H1 (cell line): ENCODE data around the gene HS6ST3. TPM values are rescaled to one million over a fixed set of nuclear protein-coding genes. Genes with fewer than 3 reads are reported as not detected.

Experiments
- CTCF ChIA-PET: fragments of 300-600 bp; sonication (Branson Sonifier 250); formaldehyde crosslinking; loops from one replicate; lab custom pipeline; 2021; ENCODE audit not compliant: partially characterized antibody; lab: Charles Lee
- POLR2A ChIA-PET: fragments of 300-600 bp; sonication (Branson Sonifier 250); formaldehyde crosslinking; loops from one replicate; lab custom pipeline; 2021; ENCODE audit warnings: inconsistent platforms; ENCODE audit not compliant: partially characterized antibody; lab: Charles Lee
- DNase-seq, 2 experiments: peaks; one replicate each; pipeline versions ENCODE4 v3.0.0 to v3.0.0-alpha.2; 2010 to 2022; ENCODE audit warnings: low spot score in 2 of 2, low read depth in 1 of 2, mixed read lengths in 1 of 2
- FAIRE-seq: peaks from 2 replicates; lab custom pipeline; 2011; peaks lifted over from hg19 to GRCh38; lab: Jason Lieb, UNC
- H2AFZ ChIP-seq: 2 replicates; pipeline ENCODE4 v1.8.1; 2012; ENCODE audit warnings: low read length, inconsistent platforms
- H2AK5ac ChIP-seq: 2 replicates; pipeline ENCODE4 v1.6.1; 2013; ENCODE audit warnings: low read depth, low read length
- H2BK120ac ChIP-seq: replicated peaks from 2 replicates; pipeline ENCODE3; 2013; ENCODE audit warnings: low read depth, low read length, inconsistent platforms
- H2BK12ac ChIP-seq: 2 replicates; pipeline ENCODE4 v1.6.1; 2013; ENCODE audit warnings: low read depth, low read length
- H2BK15ac ChIP-seq: 2 replicates; pipeline ENCODE4 v1.6.1; 2013; ENCODE audit warnings: low read length
- H2BK20ac ChIP-seq: 2 replicates; pipeline ENCODE4 v1.6.1; 2013; ENCODE audit warnings: low read length
- H2BK5ac ChIP-seq: 2 replicates; pipeline ENCODE4 v1.6.1; 2013; ENCODE audit warnings: low read depth, low read length
- H3K14ac ChIP-seq: 2 replicates; pipeline ENCODE4 v1.6.1; 2013; ENCODE audit warnings: inconsistent platforms; ENCODE audit not compliant: insufficient read length
- H3K18ac ChIP-seq: 2 replicates; pipeline ENCODE4 v1.6.1; 2013; ENCODE audit warnings: low read length; ENCODE audit errors: extremely low read depth
- H3K23ac ChIP-seq: 2 replicates; pipeline ENCODE4 v1.6.1; 2013; ENCODE audit warnings: inconsistent platforms; ENCODE audit not compliant: insufficient read length
- H3K23me2 ChIP-seq: 2 replicates; pipeline ENCODE4 v1.6.1; 2013; ENCODE audit warnings: low read depth, low read length
- H3K27ac ChIP-seq: 2 replicates; pipeline ENCODE4 v1.6.1; 2011; ENCODE audit warnings: low read depth, low read length, inconsistent platforms
- H3K27me3 ChIP-seq, 4 experiments: replicated peaks in 1 of 4; 1 replicate in 1 of 4; 2 replicates in 3 of 4; pipeline versions ENCODE4 v1.6.1 to v1.8.1; 2011 to 2013; ENCODE audit warnings: low read length in 3 of 4, mild to moderate bottlenecking in 3 of 4, inconsistent platforms in 2 of 4, mixed read lengths in 2 of 4, moderate library complexity in 1 of 4; ENCODE audit not compliant: control insufficient read depth in 3 of 4, insufficient read depth in 3 of 4; ENCODE audit errors: extremely low read depth in 1 of 4
- H3K36me3 ChIP-seq, 4 experiments: 2 replicates each; pipeline versions ENCODE4 v1.6.1 to v1.8.1; 2011 to 2013; ENCODE audit warnings: mild to moderate bottlenecking in 4 of 4, low read length in 3 of 4, moderate library complexity in 2 of 4, control low read depth in 1 of 4, inconsistent platforms in 1 of 4; ENCODE audit not compliant: insufficient read depth in 4 of 4, control insufficient read depth in 2 of 4
- H3K4ac ChIP-seq: replicated peaks from 2 replicates; pipeline ENCODE3; 2013; ENCODE audit warnings: low read length, low read depth, mixed read lengths, inconsistent platforms; ENCODE audit not compliant: insufficient read length
- H3K4me1 ChIP-seq, 4 experiments: replicated peaks in 1 of 4; 1 replicate in 1 of 4; 2 replicates in 3 of 4; pipeline versions ENCODE4 v1.6.1 to v1.8.1; 2011 to 2013; ENCODE audit warnings: low read length in 3 of 4, inconsistent platforms in 2 of 4, mixed read lengths in 1 of 4; ENCODE audit not compliant: insufficient read depth in 4 of 4, control insufficient read depth in 3 of 4
- H3K4me2 ChIP-seq, 2 experiments: 2 replicates each; pipeline versions ENCODE4 v1.6.1 to v1.8.1; 2011 to 2013; ENCODE audit warnings: low read depth in 2 of 2, low read length in 2 of 2, control low read depth in 1 of 2, inconsistent platforms in 1 of 2, mild to moderate bottlenecking in 1 of 2; ENCODE audit not compliant: insufficient read depth in 1 of 2
- H3K4me3 ChIP-seq, 4 experiments: fragments of 200-600, 300-600 bp in 1 of 4; sonication (generic), shearing (Covaris generic), sonication (Bioruptor Twin) in 1 of 4; 2 replicates each; pipeline versions ENCODE4 v1.5.1 to v1.8.1; 2011 to 2016; ENCODE audit warnings: low read length in 4 of 4, low read depth in 3 of 4, control low read depth in 2 of 4, inconsistent platforms in 2 of 4, mild to moderate bottlenecking in 2 of 4, mixed read lengths in 1 of 4, moderate library complexity in 1 of 4; ENCODE audit not compliant: insufficient read depth in 2 of 4; ENCODE audit errors: extremely low read depth in 1 of 4
- H3K56ac ChIP-seq: replicated peaks from 2 replicates; pipeline ENCODE3; 2013; ENCODE audit warnings: low read depth, mild to moderate bottlenecking, mixed read lengths, low read length, inconsistent platforms; ENCODE audit not compliant: insufficient read length
- H3K79me1 ChIP-seq: 2 replicates; pipeline ENCODE4 v1.6.1; 2013; ENCODE audit warnings: low read depth, low read length, control low read depth
- H3K79me2 ChIP-seq, 2 experiments: 2 replicates each; pipeline versions ENCODE4 v1.6.1 to v1.8.1; 2012 to 2013; ENCODE audit warnings: low read length in 2 of 2, mild to moderate bottlenecking in 2 of 2, inconsistent platforms in 1 of 2; ENCODE audit not compliant: insufficient read depth in 2 of 2, control insufficient read depth in 1 of 2
- H3K9ac ChIP-seq, 4 experiments: replicated peaks in 1 of 4; 1 replicate in 1 of 4; 2 replicates in 3 of 4; pipeline versions ENCODE4 v1.6.1 to v1.8.1; 2011 to 2013; ENCODE audit warnings: low read depth in 3 of 4, low read length in 3 of 4, control low read depth in 2 of 4, mild to moderate bottlenecking in 2 of 4, moderate library complexity in 2 of 4, inconsistent platforms in 1 of 4; ENCODE audit errors: extremely low read depth in 1 of 4
- H3K9me3 ChIP-seq, 2 experiments: 2 replicates each; pipeline versions ENCODE4 v1.6.1 to v1.8.1; 2012 to 2013; ENCODE audit warnings: mild to moderate bottlenecking in 2 of 2, moderate library complexity in 2 of 2, control low read depth in 1 of 2, inconsistent platforms in 1 of 2, low read depth in 1 of 2, low read length in 1 of 2, mixed read lengths in 1 of 2; ENCODE audit not compliant: insufficient read depth in 2 of 2
- H4K20me1 ChIP-seq, 2 experiments: replicated peaks in 1 of 2; 2 replicates each; pipeline versions ENCODE3 to v1.8.1; 2011 to 2013; ENCODE audit warnings: inconsistent platforms in 2 of 2, low read length in 2 of 2, mild to moderate bottlenecking in 1 of 2; ENCODE audit not compliant: insufficient read depth in 2 of 2, control insufficient read depth in 1 of 2
- H4K5ac ChIP-seq: 2 replicates; pipeline ENCODE4 v1.6.1; 2013; ENCODE audit warnings: low read length, low read depth, mixed read lengths, inconsistent platforms; ENCODE audit not compliant: insufficient read length
- H4K8ac ChIP-seq: 2 replicates; pipeline ENCODE4 v1.8.0; 2013; ENCODE audit warnings: mild to moderate bottlenecking, moderate library complexity, low read length, inconsistent platforms; ENCODE audit not compliant: insufficient read depth; ENCODE audit errors: extremely low read depth
- H4K91ac ChIP-seq: replicated peaks from 2 replicates; pipeline ENCODE3; 2013; ENCODE audit warnings: low read length, mixed read lengths, inconsistent platforms; ENCODE audit not compliant: insufficient read length
- ASH2L ChIP-seq: fragments of 200-600, 300-600 bp; sonication (generic); IDR thresholded peaks from one replicate; pipeline ENCODE4 v1.7.1; 2017; ENCODE audit warnings: low read length
- CHD1 ChIP-seq: IDR thresholded peaks from 2 replicates; pipeline ENCODE4 v1.6.1; 2012; ENCODE audit warnings: low read depth, low read length, improper control_type of control experiment
- CTBP2 ChIP-seq: IDR thresholded peaks from 2 replicates; pipeline ENCODE4 v1.7.0; 2011; ENCODE audit warnings: borderline replicate concordance, mild to moderate bottlenecking, moderate library complexity, mixed read lengths, low read length; ENCODE audit not compliant: insufficient read depth, insufficient read length
- GTF2F1 ChIP-seq: IDR thresholded peaks from 2 replicates; pipeline ENCODE4 v1.6.1; 2012; ENCODE audit warnings: low read depth, low read length, improper control_type of control experiment, borderline replicate concordance
- JUN ChIP-seq: IDR thresholded peaks from 2 replicates; pipeline ENCODE4 v1.6.1; 2011; ENCODE audit warnings: low read depth, mild to moderate bottlenecking, improper control_type of control experiment, low read length
- JUND ChIP-seq: IDR thresholded peaks from 2 replicates; pipeline ENCODE4 v1.6.1; 2011; ENCODE audit warnings: mild to moderate bottlenecking, improper control_type of control experiment, low read length
- KDM4A ChIP-seq: IDR thresholded peaks from one replicate; pipeline ENCODE4 v1.7.1; 2012; ENCODE audit warnings: low read depth, mild to moderate bottlenecking, moderate library complexity, low read length, inconsistent platforms; ENCODE audit not compliant: severe bottlenecking
- KDM5A ChIP-seq: fragments of 200-600 bp; IDR thresholded peaks from 2 replicates; pipeline ENCODE4 v1.7.1; 2012; ENCODE audit warnings: mild to moderate bottlenecking, low read length, inconsistent platforms, mixed read lengths
- NRF1 ChIP-seq: IDR thresholded peaks from 2 replicates; pipeline ENCODE4 v1.6.1; 2011; ENCODE audit warnings: mild to moderate bottlenecking, low read depth, low read length, improper control_type of control experiment
- SIN3A ChIP-seq, 2 experiments: IDR thresholded peaks in 1 of 2; conservative IDR thresholded peaks in 1 of 2; 2 replicates each; pipeline ENCODE4 v1.6.1; 2011 to 2012; ENCODE audit warnings: low read length in 2 of 2, improper control_type of control experiment in 1 of 2, low read depth in 1 of 2, mild to moderate bottlenecking in 1 of 2
- SP1 ChIP-seq: IDR thresholded peaks from 2 replicates; pipeline ENCODE4 v1.6.1; 2011; ENCODE audit warnings: low read depth, low read length
- TAF1 ChIP-seq: IDR thresholded peaks from 2 replicates; pipeline ENCODE4 v1.6.1; 2011; ENCODE audit warnings: mild to moderate bottlenecking, low read depth, low read length
- TAF7 ChIP-seq: optimal IDR thresholded peaks from 2 replicates; pipeline ENCODE3; 2011; ENCODE audit warnings: low read depth, mild to moderate bottlenecking, inconsistent platforms, low read length, moderate library complexity, borderline replicate concordance
- USF2 ChIP-seq: IDR thresholded peaks from 2 replicates; pipeline ENCODE4 v1.6.1; 2011; ENCODE audit warnings: low read length, improper control_type of control experiment
- WGBS, 2 experiments: shearing (Covaris generic) in 1 of 2; methylation state at CpG; one replicate each; pipeline versions ENCODE4 v1.1.6 to v1.1.7; 2013 to 2015; ENCODE audit warnings: low lambda C conversion rate in 2 of 2, mixed read lengths in 2 of 2, inconsistent platforms in 1 of 2, low coverage in 1 of 2, missing lambda C conversion rate in 1 of 2; ENCODE audit not compliant: insufficient replicate concordance in 2 of 2, insufficient coverage in 1 of 2, insufficient read length in 1 of 2; ENCODE audit errors: extremely low coverage in 1 of 2, missing lambda C conversion rate in 1 of 2; 5-methylcytosine and 5-hydroxymethylcytosine counted together
- polyA plus RNA-seq, 7 experiments: library from polyadenylated mRNA; depleted of rRNA in 3 of 7; stranded (reverse) in 5 of 7; unstranded in 2 of 7; fragments of >200 nt in 5 of 7; fragments of 200-250 nt in 2 of 7; gene quantifications; 1 replicate in 5 of 7; 2 replicates in 1 of 7; 4 replicates in 1 of 7; pipeline versions ENCODE4 v1.2.1 to v1.2.3, GENCODE V29; 2011 to 2013; ENCODE audit warnings: missing spikeins in 2 of 7, mixed read lengths in 2 of 7
- total RNA-seq: library from RNA; stranded (reverse); fragmentation: NEBNext Ultra II Directional; extraction: Animal tissue kit (Norgen Biotek cat#: 25700); gene quantifications from 2 replicates; pipeline ENCODE4 v1.2.1, GENCODE V29; 2021

HS6ST3 gene
- total and polyA plus RNA-seq, 2 of the 8 experiments (the other 6 are each of a cell fraction or from before 2014, with no cell fraction given), result 0.45 to 1.2 TPM

GRCh38 chr13:96783057-96783456, 693.1 kb downstream of the HS6ST3 start:
- Histone ChIP-seq H4K5ac (no peak overlapping the region), H3K27me3 (no peaks in the 10 kb centered on the region), H2BK12ac (no peak overlapping the region), H4K20me1 (no peaks in the 10 kb centered on the region), H3K4ac (no peak overlapping the region), H3K4me3 (no peak overlapping the region), H2AFZ (no peak overlapping the region), H3K79me2 (no peaks in the 10 kb centered on the region), H3K79me1 (no peaks in the 10 kb centered on the region), H2AK5ac (no peak overlapping the region), H3K27ac (no peak overlapping the region), H3K23me2 (no peaks in the 10 kb centered on the region), H3K4me1 (no peaks in the 10 kb centered on the region), H3K56ac (no peak overlapping the region), H2BK120ac (no peak overlapping the region), H4K8ac (no peak overlapping the region), H3K9me3 (no peaks in the 10 kb centered on the region), H2BK20ac (no peak overlapping the region), H4K91ac (no peak overlapping the region), H3K36me3 (no peaks in the 10 kb centered on the region), H3K9ac (no peak overlapping the region), H3K23ac (no peak overlapping the region), H2BK15ac (no peak overlapping the region), H2BK5ac (no peak overlapping the region), H3K14ac (no peak overlapping the region), H3K18ac (no peak overlapping the region), H3K4me2 (no peak overlapping the region)
- WGBS, 2 experiments, result 90% methylated on average over 2 of the region's 2 CpGs; no CpG with 5 or more reads in 1 of the 2 experiments
- DNase-seq (no peak), FAIRE-seq (no peak)
- CTCF ChIA-PET, result no interaction called here
- POLR2A ChIA-PET, result no interaction called here
- TF ChIP-seq TAF1 (no peak), KDM5A (no peak), SIN3A (conservative IDR thresholded peaks at IDR 0.05 in 1 of 2, IDR thresholded peaks at IDR 0.05 in 1 of 2; ENCODE audit: low read depth in 1 of 2, low read length in 2 of 2) (no peak), JUN (no peak), NRF1 (no peak), TAF7 (no peak), CHD1 (no peak), KDM4A (no peak), GTF2F1 (no peak), ASH2L (no peak), CTBP2 (no peak), USF2 (no peak), JUND (no peak), SP1 (no peak)
